HepG2 (cell line): Measurements from ENCODE around the gene CDK12. TPM values are rescaled to one million over a fixed set of nuclear protein-coding genes. Genes with fewer than 3 reads are reported as not detected.
A peak's percentile ranks its signal among the peaks of the same experiment; 100 is the strongest.

ENCODE experiments used
- CBX1 ChIP-seq: IDR thresholded peaks from one replicate; pipeline ENCODE4 v1.6.1; 2016; ENCODE audit warnings: antibody characterized with exemption, low read depth
- CSRNP2 ChIP-seq: sonication (generic); formaldehyde crosslinking; conservative IDR thresholded peaks from 2 replicates; pipeline ENCODE4 v1.8.0; 2022; ENCODE audit warnings: low read depth, missing genetic modification reagents
- FOXK2 ChIP-seq: fragments of 450-650 bp; IDR thresholded peaks from 2 replicates; pipeline ENCODE4 v1.6.1; 2016
- GATA4 ChIP-seq: sonication (generic); IDR thresholded peaks from 2 replicates; pipeline ENCODE4 v1.6.1; 2016; ENCODE audit warnings: antibody characterized with exemption, low read depth, borderline replicate concordance
- IKZF1 ChIP-seq: fragments of 450-650 bp; IDR thresholded peaks from 2 replicates; pipeline ENCODE4 v1.7.1; 2016
- IRF1 ChIP-seq: sonication (generic); formaldehyde crosslinking; IDR thresholded peaks from 2 replicates; pipeline ENCODE4 v1.4.0; 2020; ENCODE audit warnings: low read depth, mild to moderate bottlenecking, missing genetic modification reagents
- KLF12 ChIP-seq: sonication (generic); formaldehyde crosslinking; IDR thresholded peaks from 2 replicates; pipeline ENCODE4 v1.4.0; 2020; ENCODE audit warnings: missing genetic modification reagents, borderline replicate concordance
- LRRFIP1 ChIP-seq: sonication (generic); formaldehyde crosslinking; conservative IDR thresholded peaks from 2 replicates; pipeline ENCODE4 v1.4.0; 2020; ENCODE audit warnings: missing genetic modification reagents
- NCOA1 ChIP-seq: sonication (generic); formaldehyde crosslinking; IDR thresholded peaks from 2 replicates; pipeline ENCODE4 v1.9.0; 2021; ENCODE audit warnings: missing genetic modification reagents
- NONO ChIP-seq, 2 experiments: fragments of 450-650 bp in 1 of 2; sonication (generic) in 1 of 2; formaldehyde crosslinking in 1 of 2; IDR thresholded peaks in 1 of 2; conservative IDR thresholded peaks in 1 of 2; 2 replicates each; pipeline versions ENCODE4 v1.6.1 to v1.8.0; 2017 to 2022; ENCODE audit warnings: mild to moderate bottlenecking in 1 of 2, missing genetic modification reagents in 1 of 2, moderate library complexity in 1 of 2
- POLR2G ChIP-seq: fragments of 200-400 bp; formaldehyde crosslinking; IDR thresholded peaks from 2 replicates; pipeline ENCODE4 v1.6.1; 2018; ENCODE audit warnings: mild to moderate bottlenecking, low read depth, low read length, moderate library complexity
- RCOR2 ChIP-seq: IDR thresholded peaks from 2 replicates; pipeline ENCODE4 v1.6.1; 2016; ENCODE audit warnings: missing biosample characterization, missing genetic modification reagents
- TAF15 ChIP-seq: fragments of 200-400 bp; formaldehyde crosslinking; IDR thresholded peaks from one replicate; pipeline ENCODE4 v1.6.1; 2018; ENCODE audit warnings: mild to moderate bottlenecking, low read depth, low read length; ENCODE audit not compliant: poor library complexity, severe bottlenecking
- TBX2 ChIP-seq: sonication (generic); formaldehyde crosslinking; IDR thresholded peaks from 2 replicates; pipeline ENCODE4 v1.5.0; 2020; ENCODE audit warnings: missing genetic modification reagents, mild to moderate bottlenecking, borderline replicate concordance
- TCF12 ChIP-seq, 2 experiments: fragments of 450-650 bp in 1 of 2; sonication (generic) in 1 of 2; formaldehyde crosslinking in 1 of 2; IDR thresholded peaks; 2 replicates each; pipeline versions ENCODE4 v1.6.1 to v1.8.0; 2017 to 2022; ENCODE audit warnings: antibody characterized with exemption in 1 of 2, mild to moderate bottlenecking in 1 of 2, missing genetic modification reagents in 1 of 2, moderate library complexity in 1 of 2
- ZBTB42 ChIP-seq: sonication (generic); formaldehyde crosslinking; IDR thresholded peaks from 2 replicates; pipeline ENCODE4 v1.5.0; 2020; ENCODE audit warnings: mild to moderate bottlenecking, missing genetic modification reagents
- ZNF205 ChIP-seq: IDR thresholded peaks from 2 replicates; pipeline ENCODE4 v1.6.1; 2018; ENCODE audit warnings: missing biosample characterization, missing genetic modification reagents
- ZNF367 ChIP-seq: sonication (generic); formaldehyde crosslinking; IDR thresholded peaks from 2 replicates; pipeline ENCODE4 v1.4.0; 2020; ENCODE audit warnings: missing genetic modification reagents, borderline replicate concordance
- ZNF704 ChIP-seq: sonication (generic); formaldehyde crosslinking; IDR thresholded peaks from 2 replicates; pipeline ENCODE4 v1.8.1; 2023; ENCODE audit warnings: mild to moderate bottlenecking, inconsistent platforms, moderate library complexity, missing genetic modification reagents, borderline replicate concordance
- ZNF747 ChIP-seq: sonication (generic); formaldehyde crosslinking; IDR thresholded peaks from 2 replicates; pipeline ENCODE4 v1.8.1; 2023; ENCODE audit warnings: missing genetic modification reagents, mild to moderate bottlenecking, borderline replicate concordance
- ZSCAN31 ChIP-seq: sonication (generic); formaldehyde crosslinking; IDR thresholded peaks from 2 replicates; pipeline ENCODE4 v1.5.0; 2020; ENCODE audit warnings: low read depth, mild to moderate bottlenecking, missing genetic modification reagents
- polyA plus RNA-seq, 8 experiments: library from polyadenylated mRNA; depleted of rRNA in 3 of 8; stranded (reverse) in 7 of 8; unstranded in 1 of 8; fragments of >200 nt; fragmentation: Illumina TruSeq in 4 of 8; extraction: Trizol in 4 of 8; gene quantifications; 2 replicates each; pipeline versions ENCODE4 v1.2.1 to v1.2.3, GENCODE V29; 2011 to 2016; ENCODE audit warnings: low read depth in 4 of 8, missing spikeins in 1 of 8, mixed read lengths in 1 of 8; ENCODE audit not compliant: insufficient read depth in 1 of 8
- total RNA-seq, 5 experiments: library from RNA; depleted of rRNA; stranded (reverse); fragments of >200 nt; fragmentation: Illumina TruSeq; extraction: Trizol; gene quantifications; 2 replicates each; pipeline ENCODE4 v1.2.3, GENCODE V29; 2016; ENCODE audit warnings: low read depth in 1 of 5

The CDK12 gene
- total and polyA plus RNA-seq, 2 of the 13 experiments (the other 11 are each of a cell fraction or from before 2014, with no cell fraction given): 24.0 to 88.6 TPM

GRCh38 chr17:39461113-39461925 is at the start of gene CDK12 (continued):
- TF ChIP-seq ZNF704 (CRISPR knock-in tag): peak; percentile 76
- TF ChIP-seq GATA4: peak; percentile 65; the same call in 1 of the 2 replicates
- TF ChIP-seq NONO (IDR thresholded peaks at IDR 0.05): no peak
- TF ChIP-seq NONO (CRISPR knock-in tag; conservative IDR thresholded peaks at IDR 0.05): no peak; the same call in 1 of the 2 replicates
- TF ChIP-seq POLR2G: peak; percentile 99
- peak; percentile 18; the same call in 1 of the 2 replicates for TF ChIP-seq CSRNP2 (CRISPR knock-in tag)
- no peak for TF ChIP-seq ZBTB42 (CRISPR knock-in tag)
- no peak for TF ChIP-seq LRRFIP1
- TF ChIP-seq IRF1: no peak
- TF ChIP-seq IKZF1: no peak
- TF ChIP-seq KLF12: peak; percentile 92
- peak; percentile 77 for TF ChIP-seq TBX2 (CRISPR knock-in tag)
- TF ChIP-seq RCOR2 (CRISPR knock-in tag): peak; percentile 47; the same call in 1 of the 2 replicates
- TF ChIP-seq NCOA1 (CRISPR knock-in tag): peak; percentile 80; the same call in 1 of the 2 replicates
- TF ChIP-seq TCF12 (IDR thresholded peaks at IDR 0.05): no peak
- TF ChIP-seq TCF12 (CRISPR knock-in tag; IDR thresholded peaks at IDR 0.05): no peak
- TF ChIP-seq ZSCAN31 (CRISPR knock-in tag): peak; percentile 43; the same call in 1 of the 2 replicates
- peak; percentile 57 for TF ChIP-seq CBX1
- peak; percentile 75; the same call in 1 of the 2 replicates for TF ChIP-seq ZNF367 (CRISPR knock-in tag)
- TF ChIP-seq ZNF205 (CRISPR knock-in tag): peak; percentile 66; the same call in 1 of the 2 replicates
- TF ChIP-seq ZNF747 (CRISPR knock-in tag): no peak; the same call in 1 of the 2 replicates
- TF ChIP-seq TAF15: no peak
- TF ChIP-seq FOXK2: no peak
